Stomach (tissue), 9 donors: ENCODE data around the gene MED8. TPM values are rescaled to one million over a fixed set of nuclear protein-coding genes. Genes with fewer than 3 reads are reported as not detected.
A peak's percentile ranks its signal among the peaks of the same experiment; 100 is the strongest.

Experiments used
- DNase-seq, 2 donors: peaks; one replicate each; pipeline versions ENCODE4 v3.0.0 to v3.0.0-alpha.2; 2013 to 2019
- H3K27ac ChIP-seq, 5 donors: fragments of 200-600 bp in 4 of 5; sonication (generic) in 4 of 5; one replicate each; pipeline ENCODE4 v1.5.1; 2013 to 2019; ENCODE audit warnings: mild to moderate bottlenecking in 1 of 5, moderate library complexity in 1 of 5
- H3K27me3 ChIP-seq, 3 donors: fragments of 200-600 bp; sonication (generic); one replicate each; pipeline ENCODE4 v1.5.1; 2017 to 2019; ENCODE audit warnings: mixed run types in 1 of 3
- H3K36me3 ChIP-seq, 4 donors: fragments of 200-600 bp; sonication (generic); 1 replicate in 3 of 4; 2 replicates in 1 of 4; pipeline ENCODE4 v1.5.1; 2016 to 2019
- H3K4me1 ChIP-seq, 4 donors: fragments of 200-600 bp; sonication (generic); one replicate each; pipeline ENCODE4 v1.5.1; 2016 to 2019
- H3K4me3 ChIP-seq, 4 donors: fragments of 200-600 bp; sonication (generic) in 3 of 4; one replicate each; pipeline ENCODE4 v1.5.1; 2016 to 2019; ENCODE audit warnings: mild to moderate bottlenecking in 1 of 4
- H3K9me3 ChIP-seq, 4 donors: fragments of 200-600 bp; sonication (generic); one replicate each; pipeline ENCODE4 v1.5.1; 2016 to 2019
- EP300 ChIP-seq: sonication (generic); formaldehyde crosslinking; IDR thresholded peaks from one replicate; pipeline ENCODE4 v1.6.1; 2017; ENCODE audit warnings: antibody characterized with exemption
- POLR2A ChIP-seq, 4 donors: fragments of 450-650 bp; IDR thresholded peaks; one replicate each; pipeline ENCODE4 v1.6.1; 2016; ENCODE audit warnings: antibody characterized with exemption in 4 of 4, control low read depth in 2 of 4, mild to moderate bottlenecking in 1 of 4, moderate library complexity in 1 of 4
- POLR2AphosphoS5 ChIP-seq, 3 donors: sonication (generic); formaldehyde crosslinking; IDR thresholded peaks; one replicate each; pipeline ENCODE4 v1.6.1; 2016; ENCODE audit warnings: antibody characterized with exemption in 3 of 3
- WGBS, 5 donors: extraction: QIAGEN DNeasy Blood & Tissue Kit in 3 of 5; methylation state at CpG; one replicate each; pipeline versions ENCODE4 v1.1.5 to v1.1.7; 2013 to 2018; 5-methylcytosine and 5-hydroxymethylcytosine counted together
- intact Hi-C: fragments of 100-400 bp; cut with DNase I; formaldehyde crosslinking; loops from one replicate; pipeline ENCODE4 v1.15.1; 2023; ENCODE audit warnings: low total_unique reads
- polyA plus RNA-seq, 3 donors: library from polyadenylated mRNA; stranded (reverse); fragments of 200-250 nt; gene quantifications; one replicate each; pipeline ENCODE4 v1.2.3, GENCODE V29; 2013
- total RNA-seq, 5 donors: library from RNA; depleted of rRNA; stranded (reverse); fragments of >200 nt; gene quantifications; one replicate each; pipeline versions ENCODE4 v1.1.0 to v1.2.3, GENCODE V29; 2014 to 2016
- TF ChIP-seq, protein P1 (sequence below), 7 experiments: fragments of 450-650 bp in 4 of 7; fragments of 200-600 bp in 3 of 7; sonication (generic) in 3 of 7; IDR thresholded peaks; one replicate each; pipeline ENCODE4 v1.5.1; 2016 to 2019; ENCODE audit warnings: antibody characterized with exemption in 7 of 7, control low read depth in 2 of 7, mild to moderate bottlenecking in 1 of 7
- donor health status: healthy with polysubstance abuse.
- donor health status: Bipolar disorder and iron deficiency.
- donor health status: healthy.

Gene MED8
- total and polyA plus RNA-seq, 8 donors, result 5.8 to 52.2 (median 30.1) TPM

DNA sequence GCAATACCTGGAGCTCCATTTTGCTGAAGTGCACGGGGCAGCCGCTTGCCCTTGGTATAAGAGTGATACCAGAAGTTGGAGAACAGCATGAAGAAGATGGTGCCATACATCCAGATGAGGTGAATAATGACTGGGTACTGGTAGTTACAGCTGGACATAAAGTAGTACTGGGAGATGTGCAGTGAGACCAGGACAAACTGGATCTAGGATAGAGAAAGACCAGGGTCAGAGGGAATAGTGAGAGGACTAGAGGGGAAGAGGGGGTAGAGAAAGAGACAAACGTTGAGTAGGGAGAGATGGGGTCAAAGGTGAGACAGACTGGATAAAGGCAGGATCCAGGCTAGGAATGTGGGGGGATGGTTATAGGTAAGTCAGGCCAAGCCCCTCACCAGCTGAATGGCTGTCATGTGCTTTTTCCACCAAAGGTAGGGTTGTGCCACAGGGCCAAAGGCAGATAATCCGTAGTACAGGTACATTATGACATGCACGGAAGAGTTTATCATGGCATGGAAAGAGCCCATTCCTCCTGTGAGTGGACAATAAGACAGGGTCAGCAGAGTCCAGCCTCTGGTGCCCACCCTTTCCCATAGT lies 25.6 kb downstream of the MED8 start:
- Histone ChIP-seq H3K9me3 (no peaks in the 10 kb centered on the region), H3K36me3 (peaks cover 36 to 58% (median 52%) of the 10 kb centered on the region in 4 donors), H3K27me3 (no peaks in the 10 kb centered on the region), H3K4me3 (no peak overlapping the region), H3K4me1 (peaks cover 30 to 75% (median 41%) of the 10 kb centered on the region in 4 donors), H3K27ac (peak overlapping the region in 1 of 5 donors; percentile 8)
- intact Hi-C loops, result no loop called here
- 72 to 79% (median 77%) methylated on average over 5 of the region's 5 CpGs for WGBS, 5 donors
- DNase-seq, result no peak
- TF ChIP-seq, protein P1, sequence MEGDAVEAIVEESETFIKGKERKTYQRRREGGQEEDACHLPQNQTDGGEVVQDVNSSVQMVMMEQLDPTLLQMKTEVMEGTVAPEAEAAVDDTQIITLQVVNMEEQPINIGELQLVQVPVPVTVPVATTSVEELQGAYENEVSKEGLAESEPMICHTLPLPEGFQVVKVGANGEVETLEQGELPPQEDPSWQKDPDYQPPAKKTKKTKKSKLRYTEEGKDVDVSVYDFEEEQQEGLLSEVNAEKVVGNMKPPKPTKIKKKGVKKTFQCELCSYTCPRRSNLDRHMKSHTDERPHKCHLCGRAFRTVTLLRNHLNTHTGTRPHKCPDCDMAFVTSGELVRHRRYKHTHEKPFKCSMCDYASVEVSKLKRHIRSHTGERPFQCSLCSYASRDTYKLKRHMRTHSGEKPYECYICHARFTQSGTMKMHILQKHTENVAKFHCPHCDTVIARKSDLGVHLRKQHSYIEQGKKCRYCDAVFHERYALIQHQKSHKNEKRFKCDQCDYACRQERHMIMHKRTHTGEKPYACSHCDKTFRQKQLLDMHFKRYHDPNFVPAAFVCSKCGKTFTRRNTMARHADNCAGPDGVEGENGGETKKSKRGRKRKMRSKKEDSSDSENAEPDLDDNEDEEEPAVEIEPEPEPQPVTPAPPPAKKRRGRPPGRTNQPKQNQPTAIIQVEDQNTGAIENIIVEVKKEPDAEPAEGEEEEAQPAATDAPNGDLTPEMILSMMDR (IDR thresholded peaks at IDR 0.05), result no peak
- TF ChIP-seq EP300 (no peak), POLR2AphosphoS5 (IDR thresholded peaks at IDR 0.05) (no peak), POLR2A (IDR thresholded peaks at IDR 0.05) (no peak)

DNA sequence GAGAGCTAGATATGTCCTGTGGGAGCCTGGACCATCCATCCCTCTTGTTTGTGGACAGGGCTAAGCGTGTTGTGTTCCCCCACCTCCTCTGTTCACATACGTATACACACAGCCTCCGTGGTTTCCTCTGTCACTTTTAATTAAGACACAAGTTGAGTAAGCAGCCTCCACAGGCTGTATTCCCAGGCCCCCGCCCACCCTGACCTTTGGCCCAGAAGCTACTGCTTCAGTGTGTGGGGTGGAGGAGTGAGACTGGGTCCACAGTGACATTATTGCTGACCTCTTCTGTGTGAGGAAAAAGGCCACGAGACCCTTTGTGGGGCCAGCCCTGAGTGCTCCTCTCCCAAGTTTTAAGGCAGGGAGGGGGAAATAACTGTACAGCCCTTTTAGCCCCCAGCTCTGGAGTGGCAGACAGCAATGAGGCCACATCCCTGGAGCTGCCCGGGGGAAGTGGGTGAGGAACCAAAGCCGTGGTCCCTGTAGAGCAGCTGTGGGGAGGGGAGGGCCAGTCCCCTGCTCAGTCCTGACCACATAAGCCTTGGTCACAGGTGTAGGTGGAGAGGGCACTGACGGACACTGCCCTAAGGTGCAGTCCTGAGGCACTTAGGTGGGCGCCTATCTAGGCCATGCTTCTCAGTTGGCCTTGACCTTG lies 26.2 kb downstream of the MED8 start:
- Histone ChIP-seq H3K4me3 (no peak overlapping the region), H3K27ac (peak overlapping the region in 1 of 5 donors; percentile 8), H3K9me3 (no peaks in the 10 kb centered on the region), H3K36me3 (peaks cover 36 to 58% (median 52%) of the 10 kb centered on the region in 4 donors), H3K4me1 (peaks cover 25 to 72% (median 37%) of the 10 kb centered on the region in 4 donors), H3K27me3 (no peaks in the 10 kb centered on the region)
- TF ChIP-seq, protein P1 (IDR thresholded peaks at IDR 0.05), result no peak
- TF ChIP-seq POLR2A (IDR thresholded peaks at IDR 0.05) (no peak), POLR2AphosphoS5 (IDR thresholded peaks at IDR 0.05) (no peak), EP300 (no peak)
- 66 to 77% (median 69%) methylated on average over 7 to 9 of the region's 9 CpGs for WGBS, 5 donors
- intact Hi-C loops, result no loop called here
- no peak for DNase-seq

DNA sequence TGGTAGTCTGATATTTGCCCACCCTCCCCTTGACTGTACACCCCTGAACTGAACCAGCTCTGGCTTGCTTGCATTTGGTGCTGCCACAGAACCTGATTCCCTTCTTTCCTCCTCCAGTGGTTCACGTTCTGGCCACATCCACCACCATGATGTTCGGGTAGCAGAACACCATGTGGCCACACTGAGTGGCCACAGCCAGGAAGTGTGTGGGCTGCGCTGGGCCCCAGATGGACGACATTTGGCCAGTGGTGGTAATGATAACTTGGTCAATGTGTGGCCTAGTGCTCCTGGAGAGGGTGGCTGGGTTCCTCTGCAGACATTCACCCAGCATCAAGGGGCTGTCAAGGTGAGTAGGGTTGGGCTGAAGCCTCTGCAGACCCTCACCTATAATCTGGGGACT lies 29.0 kb downstream of the MED8 start:
- intact Hi-C loops, result no loop called here
- DNase-seq, result no peak
- Histone ChIP-seq H3K36me3 (peaks cover 36 to 58% (median 52%) of the 10 kb centered on the region in 4 donors), H3K9me3 (no peaks in the 10 kb centered on the region), H3K4me3 (peak overlapping the region in 1 of 4 donors; percentile 10), H3K27me3 (no peaks in the 10 kb centered on the region), H3K27ac (no peak overlapping the region), H3K4me1 (peaks cover 8 to 65% (median 27%) of the 10 kb centered on the region in 4 donors)
- TF ChIP-seq, protein P1 (IDR thresholded peaks at IDR 0.05), result no peak
- TF ChIP-seq POLR2AphosphoS5 (IDR thresholded peaks at IDR 0.05) (no peak), EP300 (no peak)
- 53 to 69% (median 66%) methylated on average over 4 of the region's 4 CpGs for WGBS, 5 donors

DNA sequence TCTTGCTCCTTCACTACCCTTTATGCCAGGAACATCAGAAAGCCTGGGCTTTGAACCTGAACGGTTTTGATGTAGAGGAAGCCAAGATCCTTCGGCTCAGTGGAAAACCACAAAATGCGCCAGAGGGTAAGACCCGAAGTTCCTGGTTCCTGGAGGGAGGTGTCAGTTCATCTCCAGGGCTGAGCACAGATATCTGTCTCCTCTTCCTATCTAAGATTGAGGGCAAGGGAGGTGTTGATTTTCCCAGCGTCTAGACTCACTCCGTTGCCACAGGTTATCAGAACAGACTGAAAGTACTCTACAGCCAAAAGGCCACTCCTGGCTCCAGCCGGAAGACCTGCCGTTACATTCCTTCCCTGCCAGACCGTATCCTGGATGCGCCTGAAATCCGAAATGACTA lies 29.9 kb downstream of the MED8 start:
- no peak for DNase-seq
- intact Hi-C loops, result no loop called here
- no peak for TF ChIP-seq EP300
- Histone ChIP-seq H3K9me3 (no peaks in the 10 kb centered on the region), H3K4me1 (peaks cover 6 to 56% (median 23%) of the 10 kb centered on the region in 4 donors), H3K27ac (peak overlapping the region in 1 of 5 donors; percentile 98), H3K4me3 (peak overlapping the region in 3 of 4 donors; percentile 56 to 70 (median 62)), H3K27me3 (no peaks in the 10 kb centered on the region), H3K36me3 (peaks cover 31 to 49% (median 44%) of the 10 kb centered on the region in 4 donors)
- WGBS, 5 donors, result 22 to 42% (median 33%) methylated on average over 11 of the region's 11 CpGs
